ENCODE data around the gene LRRC2. TPM values are rescaled to one million over a fixed set of nuclear protein-coding genes. Genes with fewer than 3 reads are reported as not detected.
"Not testable (repeated sequence)": the region's sequence is repeated elsewhere in the genome, so short reads cannot be mapped to it uniquely, and the experiment has no call there.

The LRRC2 gene
- total and polyA plus RNA-seq, 9 donors: 1.1 to 4.1 (median 2.7) TPM

- H3K9me3 ChIP-seq (replicated peaks; ENCODE audit: control insufficient read depth, low read depth, low read length): no peaks in the 10 kb centered on the region
- no CpG with 5 or more reads among the region's 2 CpGs for WGBS (ENCODE audit: insufficient coverage)
- no peaks in the 10 kb centered on the region for H3K36me3 ChIP-seq (ENCODE audit: control insufficient read depth, insufficient read depth, low read length)
- no peak overlapping the region for H3K4me3 ChIP-seq (ENCODE audit: low read length)
- no peak for DNase-seq
- peaks cover 8% of the 10 kb centered on the region for H3K4me1 ChIP-seq (ENCODE audit: control insufficient read depth, insufficient read depth, low read length)
- H3K27me3 ChIP-seq (ENCODE audit: control insufficient read depth, insufficient read depth, low read length): peaks cover 7% of the 10 kb centered on the region
- H3K27ac ChIP-seq (ENCODE audit: low read length): no peak overlapping the region
Measured at GRCh38 chr3:46604127-46604526, 38.0 kb upstream of the LRRC2 start.

GRCh38 chr3:46603446-46604046 lies 37.4 kb upstream of the LRRC2 start:
- H3K4me3 ChIP-seq (ENCODE audit: low read length): no peak overlapping the region
- no peak for DNase-seq
- no peaks in the 10 kb centered on the region for H3K9me3 ChIP-seq (replicated peaks; ENCODE audit: control insufficient read depth, low read depth, low read length)
- no peak overlapping the region for H3K27ac ChIP-seq (ENCODE audit: low read length)
- peaks cover 8% of the 10 kb centered on the region for H3K4me1 ChIP-seq (ENCODE audit: control insufficient read depth, insufficient read depth, low read length)
- H3K36me3 ChIP-seq (ENCODE audit: control insufficient read depth, insufficient read depth, low read length): no peaks in the 10 kb centered on the region
- H3K27me3 ChIP-seq (ENCODE audit: control insufficient read depth, insufficient read depth, low read length): peaks cover 7% of the 10 kb centered on the region
- 50% methylated on average over 1 of the region's 1 CpG for WGBS (ENCODE audit: insufficient coverage)

GRCh38 chr3:46599590-46599989 lies 33.5 kb upstream of the LRRC2 start:
- Histone ChIP-seq H3K4me1 (ENCODE audit: control insufficient read depth, insufficient read depth, low read length) (no peaks in the 10 kb centered on the region), H3K4me3 (ENCODE audit: low read length) (no peak overlapping the region), H3K27ac (ENCODE audit: low read length) (no peak overlapping the region), H3K9me3 (replicated peaks; ENCODE audit: control insufficient read depth, low read depth, low read length) (no peaks in the 10 kb centered on the region), H3K27me3 (ENCODE audit: control insufficient read depth, insufficient read depth, low read length) (peaks cover 4% of the 10 kb centered on the region), H3K36me3 (ENCODE audit: control insufficient read depth, insufficient read depth, low read length) (no peaks in the 10 kb centered on the region)
- DNase-seq: no peak
- 57% methylated on average over 3 of the region's 5 CpGs for WGBS (ENCODE audit: insufficient coverage)

- H3K27ac ChIP-seq (ENCODE audit: low read length): no peak overlapping the region
- no peaks in the 10 kb centered on the region for H3K36me3 ChIP-seq (ENCODE audit: control insufficient read depth, insufficient read depth, low read length)
- WGBS (ENCODE audit: insufficient coverage): no CpG with 5 or more reads among the region's 8 CpGs
- H3K4me3 ChIP-seq (ENCODE audit: low read length): no peak overlapping the region
- no peaks in the 10 kb centered on the region for H3K9me3 ChIP-seq (replicated peaks; ENCODE audit: control insufficient read depth, low read depth, low read length)
- DNase-seq: no peak
- peaks cover 4% of the 10 kb centered on the region for H3K27me3 ChIP-seq (ENCODE audit: control insufficient read depth, insufficient read depth, low read length)
- no peaks in the 10 kb centered on the region for H3K4me1 ChIP-seq (ENCODE audit: control insufficient read depth, insufficient read depth, low read length)
Measured at GRCh38 chr3:46595819-46596314, 29.8 kb upstream of the LRRC2 start.

GRCh38 chr3:46594723-46595122 lies 28.6 kb upstream of the LRRC2 start:
- Histone ChIP-seq H3K36me3 (ENCODE audit: control insufficient read depth, insufficient read depth, low read length) (no peaks in the 10 kb centered on the region), H3K4me1 (ENCODE audit: control insufficient read depth, insufficient read depth, low read length) (no peaks in the 10 kb centered on the region), H3K9me3 (replicated peaks; ENCODE audit: control insufficient read depth, low read depth, low read length) (no peaks in the 10 kb centered on the region), H3K27ac (ENCODE audit: low read length) (no peak overlapping the region), H3K27me3 (ENCODE audit: control insufficient read depth, insufficient read depth, low read length) (peaks cover under 1% of the 10 kb centered on the region), H3K4me3 (ENCODE audit: low read length) (no peak overlapping the region)
- 60% methylated on average over 1 of the region's 4 CpGs for WGBS (ENCODE audit: insufficient coverage)
- no peak for DNase-seq

- H3K27ac ChIP-seq (ENCODE audit: low read length): no peak overlapping the region
- H3K4me1 ChIP-seq (ENCODE audit: control insufficient read depth, insufficient read depth, low read length): no peaks in the 10 kb centered on the region
- no peak for DNase-seq
- no peaks in the 10 kb centered on the region for H3K27me3 ChIP-seq (ENCODE audit: control insufficient read depth, insufficient read depth, low read length)
- H3K4me3 ChIP-seq (ENCODE audit: low read length): no peak overlapping the region
- H3K36me3 ChIP-seq (ENCODE audit: control insufficient read depth, insufficient read depth, low read length): no peaks in the 10 kb centered on the region
- no peaks in the 10 kb centered on the region for H3K9me3 ChIP-seq (replicated peaks; ENCODE audit: control insufficient read depth, low read depth, low read length)
Measured at GRCh38 chr3:46593979-46594378, 27.9 kb upstream of the LRRC2 start.

GRCh38 chr3:46593274-46593862 lies 27.3 kb upstream of the LRRC2 start:
- no peak overlapping the region for H3K27ac ChIP-seq (ENCODE audit: low read length)
- H3K36me3 ChIP-seq (ENCODE audit: control insufficient read depth, insufficient read depth, low read length): no peaks in the 10 kb centered on the region
- no peaks in the 10 kb centered on the region for H3K27me3 ChIP-seq (ENCODE audit: control insufficient read depth, insufficient read depth, low read length)
- no peak for DNase-seq
- WGBS (ENCODE audit: insufficient coverage): 78% methylated on average over 6 of the region's 14 CpGs
- no peak overlapping the region for H3K4me3 ChIP-seq (ENCODE audit: low read length)
- no peaks in the 10 kb centered on the region for H3K9me3 ChIP-seq (replicated peaks; ENCODE audit: control insufficient read depth, low read depth, low read length)
- H3K4me1 ChIP-seq (ENCODE audit: control insufficient read depth, insufficient read depth, low read length): no peaks in the 10 kb centered on the region

GRCh38 chr3:46587268-46587667 lies 21.2 kb upstream of the LRRC2 start:
- not testable (repeated sequence) for DNase-seq; H3K4me1 ChIP-seq (ENCODE audit: control insufficient read depth, insufficient read depth, low read length); H3K4me3 ChIP-seq (ENCODE audit: low read length); H3K27me3 ChIP-seq (ENCODE audit: control insufficient read depth, insufficient read depth, low read length); H3K9me3 ChIP-seq (replicated peaks; ENCODE audit: control insufficient read depth, low read depth, low read length); H3K27ac ChIP-seq (ENCODE audit: low read length); H3K36me3 ChIP-seq (ENCODE audit: control insufficient read depth, insufficient read depth, low read length)
- WGBS (ENCODE audit: insufficient coverage): 92% methylated on average over 2 of the region's 3 CpGs

GRCh38 chr3:46586738-46587246 lies 20.7 kb upstream of the LRRC2 start:
- 67% methylated on average over 3 of the region's 6 CpGs for WGBS (ENCODE audit: insufficient coverage)
- DNase-seq: no peak
- no peak overlapping the region for H3K4me3 ChIP-seq (ENCODE audit: low read length)
- peaks cover 3% of the 10 kb centered on the region for H3K27me3 ChIP-seq (ENCODE audit: control insufficient read depth, insufficient read depth, low read length)
- H3K9me3 ChIP-seq (replicated peaks; ENCODE audit: control insufficient read depth, low read depth, low read length): no peaks in the 10 kb centered on the region
- no peaks in the 10 kb centered on the region for H3K36me3 ChIP-seq (ENCODE audit: control insufficient read depth, insufficient read depth, low read length)
- H3K27ac ChIP-seq (ENCODE audit: low read length): no peak overlapping the region
- no peaks in the 10 kb centered on the region for H3K4me1 ChIP-seq (ENCODE audit: control insufficient read depth, insufficient read depth, low read length)

GRCh38 chr3:46585799-46586693 lies 19.9 kb upstream of the LRRC2 start:
- Histone ChIP-seq H3K9me3 (replicated peaks; ENCODE audit: control insufficient read depth, low read depth, low read length) (no peaks in the 10 kb centered on the region), H3K4me1 (ENCODE audit: control insufficient read depth, insufficient read depth, low read length) (no peaks in the 10 kb centered on the region), H3K4me3 (ENCODE audit: low read length) (no peak overlapping the region), H3K27ac (ENCODE audit: low read length) (no peak overlapping the region), H3K27me3 (ENCODE audit: control insufficient read depth, insufficient read depth, low read length) (peaks cover 3% of the 10 kb centered on the region), H3K36me3 (ENCODE audit: control insufficient read depth, insufficient read depth, low read length) (no peaks in the 10 kb centered on the region)
- DNase-seq: no peak
- WGBS (ENCODE audit: insufficient coverage): 100% methylated on average over 1 of the region's 5 CpGs
